CMK (cell line): ENCODE measurements around the gene C17orf100.
"Not testable (repeated sequence)": the region's sequence is repeated elsewhere in the genome, so short reads cannot be mapped to it uniquely, and the experiment has no call there.

ENCODE experiments used
- DNase-seq: peaks from one replicate; pipeline ENCODE4 v3.0.0-alpha.2; 2010; ENCODE audit warnings: low read depth

Gene C17orf100

GRCh38 chr17:6669479-6670212 lies 18.1 kb downstream of the C17orf100 start:
- DNase-seq: no peak

- DNase-seq: no peak
Measured at GRCh38 chr17:6670571-6670970, 19.0 kb downstream of the C17orf100 start.

GRCh38 chr17:6670999-6671398 lies 19.4 kb downstream of the C17orf100 start:
- no peak for DNase-seq

GRCh38 chr17:6671431-6671830 lies 19.9 kb downstream of the C17orf100 start:
- no peak for DNase-seq

DNA sequence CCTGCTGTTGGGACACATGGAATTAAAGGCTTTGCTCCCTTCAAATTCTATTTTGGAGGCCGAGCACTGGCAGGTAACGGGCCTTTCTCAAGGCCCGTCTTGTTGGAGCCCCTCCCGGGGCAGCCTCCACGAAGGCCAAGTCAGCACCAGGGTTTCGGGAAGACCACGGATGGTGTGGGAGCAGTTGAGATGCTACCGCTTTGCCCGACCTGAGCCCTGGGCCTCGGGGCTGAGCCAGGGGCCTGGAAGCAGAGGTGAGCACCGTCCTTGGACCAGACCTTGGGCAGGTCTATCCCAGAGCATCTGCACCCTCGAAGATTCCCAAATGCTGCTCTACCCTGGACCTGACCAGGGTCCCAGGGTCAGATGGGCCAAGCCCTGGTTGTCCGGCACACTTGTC lies 23.0 kb downstream of the C17orf100 start:
- DNase-seq: no peak

DNA sequence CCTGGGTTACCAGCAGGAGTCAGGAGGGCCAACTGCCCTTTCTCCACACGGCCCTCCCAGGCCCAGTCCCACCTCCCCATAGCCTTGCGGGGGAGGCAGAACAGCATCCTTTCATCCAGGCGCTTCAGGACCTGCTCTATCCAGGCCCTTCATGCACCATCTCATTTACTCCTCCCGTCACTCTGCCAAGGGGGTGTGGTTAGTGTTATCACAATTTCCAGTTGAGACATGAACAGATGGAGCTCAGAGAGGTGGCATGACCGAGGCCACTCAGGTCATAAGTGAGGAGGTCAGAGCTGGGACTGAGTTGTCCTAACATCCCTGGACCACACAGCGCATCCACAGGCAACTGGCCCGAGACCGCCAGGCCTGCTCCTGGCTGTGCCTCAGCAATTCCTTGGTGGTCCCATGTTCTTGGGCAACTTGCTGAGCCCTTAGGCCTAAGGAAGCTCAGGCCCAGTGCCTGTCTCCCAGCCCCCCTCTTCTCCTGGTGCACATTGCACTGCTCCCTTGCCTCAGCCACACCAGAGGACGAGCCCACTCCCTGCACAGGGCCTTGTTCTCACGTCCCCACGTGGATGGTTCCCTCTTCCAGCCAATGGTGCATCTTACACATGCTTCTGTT lies 23.8 kb downstream of the C17orf100 start:
- DNase-seq: no peak

DNA sequence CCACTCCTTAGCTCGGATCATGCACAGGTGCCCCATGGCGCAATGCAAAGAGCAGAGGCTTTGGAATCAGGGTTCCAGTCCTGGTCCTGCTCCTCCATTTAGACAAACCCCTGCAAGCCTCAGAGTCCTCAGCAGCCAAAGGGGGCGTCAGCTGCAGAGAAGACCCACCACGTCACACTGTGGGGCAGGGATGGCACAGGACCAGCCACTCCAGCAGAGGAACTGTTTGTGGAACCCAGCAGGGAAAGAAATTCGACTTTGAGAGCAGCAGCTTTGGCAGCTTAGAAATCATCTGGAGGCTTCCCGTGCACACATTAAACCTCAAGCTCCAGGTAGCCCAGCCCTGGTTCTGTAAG lies 25.2 kb downstream of the C17orf100 start:
- no peak for DNase-seq

DNA sequence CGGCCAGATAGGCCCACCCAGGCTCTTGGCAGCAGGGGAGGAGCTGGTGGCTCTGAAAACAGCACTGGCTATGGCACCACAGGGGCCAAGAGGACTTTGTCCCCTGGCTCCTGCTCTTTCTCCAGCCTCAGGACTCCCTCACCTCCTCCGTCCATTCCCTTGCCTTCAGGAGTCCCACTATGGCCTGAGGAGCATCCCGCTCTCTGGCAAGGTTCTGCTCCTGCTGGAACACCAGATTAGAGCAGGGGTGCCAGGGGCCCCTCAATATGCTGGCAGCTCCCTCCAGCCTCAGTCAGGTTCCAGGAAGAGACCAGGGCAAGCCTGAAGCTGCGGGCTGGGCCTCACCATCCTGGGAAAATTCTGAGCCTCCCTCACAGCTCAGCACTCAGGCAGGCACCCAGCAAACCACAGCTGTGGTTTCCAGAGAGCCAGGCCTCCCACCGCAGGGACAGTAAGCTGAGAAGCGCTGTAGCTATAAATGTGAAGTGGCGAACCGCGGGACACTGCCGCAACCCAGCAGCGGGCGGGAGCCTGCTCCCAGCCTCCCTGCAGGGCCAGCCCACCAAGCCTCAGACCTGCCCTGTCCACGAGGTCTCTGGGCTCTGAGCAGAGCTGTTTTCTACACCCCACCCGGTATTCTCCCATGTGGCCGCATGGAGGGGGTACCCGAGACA lies 25.7 kb downstream of the C17orf100 start:
- no peak for DNase-seq

DNA sequence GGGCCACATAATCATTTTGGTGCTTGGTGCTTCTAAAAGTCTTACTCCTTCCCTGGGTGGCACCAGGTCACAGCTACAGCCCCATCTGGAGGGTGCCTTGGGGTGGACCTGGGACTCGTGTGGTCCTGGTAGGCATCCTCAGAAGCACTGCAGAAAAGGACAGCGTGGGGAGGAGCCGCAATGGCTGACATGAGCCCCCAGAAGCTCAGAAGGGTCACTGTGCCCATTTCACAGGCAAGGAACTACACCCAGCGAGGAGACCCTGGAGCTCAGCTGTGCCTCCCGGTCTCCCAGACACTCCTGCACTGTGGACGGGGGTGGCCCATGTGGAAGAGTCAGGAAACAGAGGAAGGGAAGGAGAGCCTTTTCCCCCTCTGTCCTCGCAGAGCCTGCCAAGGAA lies 26.4 kb downstream of the C17orf100 start:
- no peak for DNase-seq

DNA sequence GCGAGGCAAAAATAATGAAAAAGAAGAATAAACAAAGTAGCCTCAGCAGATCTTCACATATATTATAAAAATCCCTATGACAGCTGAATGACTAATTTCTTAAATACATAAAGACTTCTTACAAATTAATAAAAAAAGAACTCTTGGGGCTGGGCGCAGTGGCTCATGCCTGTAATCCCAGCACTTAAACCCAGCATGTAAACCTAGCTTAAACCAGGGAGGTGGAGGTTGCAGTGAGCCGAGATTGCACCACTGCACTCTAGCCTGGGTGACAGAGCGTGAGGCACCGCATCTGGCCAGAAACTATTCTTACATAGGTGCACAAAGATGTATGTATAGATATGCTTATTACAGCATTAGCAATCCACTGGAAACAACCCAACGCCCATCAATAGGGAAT lies 27.7 kb downstream of the C17orf100 start:
- DNase-seq: no peak

GRCh38 chr17:6681176-6681575 lies 29.6 kb downstream of the C17orf100 start:
- no peak for DNase-seq

- DNase-seq: no peak
Measured at GRCh38 chr17:6681671-6682070, 30.1 kb downstream of the C17orf100 start.

DNA sequence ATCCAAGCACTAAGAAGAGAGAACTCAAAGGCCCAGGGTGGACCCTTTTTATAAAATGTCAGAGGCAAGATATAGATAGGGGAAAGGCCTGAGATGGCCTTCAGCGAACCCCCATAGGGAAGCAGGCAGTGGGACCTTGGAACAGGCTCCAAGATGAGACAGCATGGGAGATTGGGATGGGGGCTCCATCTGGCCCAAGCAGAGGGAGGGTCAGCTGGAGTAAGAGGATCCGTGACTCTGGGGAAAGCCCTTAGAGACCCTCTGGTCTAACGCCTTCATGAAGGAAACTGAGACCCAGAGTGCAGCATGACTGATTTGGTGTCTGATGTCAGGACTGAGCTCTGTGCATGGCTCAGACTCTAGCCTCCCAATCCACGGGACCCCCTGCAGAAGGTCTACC lies 30.8 kb downstream of the C17orf100 start:
- no peak for DNase-seq

- DNase-seq: no peak
Measured at GRCh38 chr17:6683081-6683684, 31.6 kb downstream of the C17orf100 start.

DNA sequence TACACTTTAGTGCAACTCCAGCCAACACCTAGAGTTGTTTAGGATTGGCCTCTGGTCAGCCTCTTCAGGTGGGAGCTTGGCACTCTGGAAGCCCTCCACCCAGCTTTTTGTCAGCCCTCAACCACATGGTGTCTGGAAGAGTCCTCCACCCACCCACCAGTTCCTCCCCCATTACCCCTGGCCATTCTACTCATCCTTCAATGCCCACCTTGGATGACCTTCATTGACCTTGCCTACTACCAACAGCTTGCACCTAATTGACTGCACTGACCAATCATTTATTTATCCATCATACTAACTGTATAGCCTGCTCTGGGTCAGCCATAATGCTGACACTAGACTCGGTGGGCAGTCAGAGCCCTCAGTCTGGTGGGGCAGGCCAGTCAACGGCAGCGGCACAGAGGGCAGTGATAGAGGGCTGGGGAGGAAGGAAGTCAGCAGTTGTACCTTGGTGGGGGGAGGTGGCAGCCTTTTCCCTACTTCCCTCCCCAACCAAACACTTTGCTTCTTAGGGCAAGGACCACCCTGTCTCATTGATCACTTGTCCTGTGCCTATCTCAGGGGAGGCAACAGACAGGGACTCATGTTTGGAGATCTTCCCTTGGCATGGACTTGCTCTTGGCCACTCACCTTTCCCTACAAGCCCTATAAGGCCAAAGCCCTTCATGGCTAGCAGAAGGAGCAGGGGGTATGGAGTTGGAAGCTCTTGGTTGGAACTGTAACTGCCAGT lies 32.3 kb downstream of the C17orf100 start:
- no peak for DNase-seq

- no peak for DNase-seq
Measured at GRCh38 chr17:6684460-6684783, 32.9 kb downstream of the C17orf100 start.

DNA sequence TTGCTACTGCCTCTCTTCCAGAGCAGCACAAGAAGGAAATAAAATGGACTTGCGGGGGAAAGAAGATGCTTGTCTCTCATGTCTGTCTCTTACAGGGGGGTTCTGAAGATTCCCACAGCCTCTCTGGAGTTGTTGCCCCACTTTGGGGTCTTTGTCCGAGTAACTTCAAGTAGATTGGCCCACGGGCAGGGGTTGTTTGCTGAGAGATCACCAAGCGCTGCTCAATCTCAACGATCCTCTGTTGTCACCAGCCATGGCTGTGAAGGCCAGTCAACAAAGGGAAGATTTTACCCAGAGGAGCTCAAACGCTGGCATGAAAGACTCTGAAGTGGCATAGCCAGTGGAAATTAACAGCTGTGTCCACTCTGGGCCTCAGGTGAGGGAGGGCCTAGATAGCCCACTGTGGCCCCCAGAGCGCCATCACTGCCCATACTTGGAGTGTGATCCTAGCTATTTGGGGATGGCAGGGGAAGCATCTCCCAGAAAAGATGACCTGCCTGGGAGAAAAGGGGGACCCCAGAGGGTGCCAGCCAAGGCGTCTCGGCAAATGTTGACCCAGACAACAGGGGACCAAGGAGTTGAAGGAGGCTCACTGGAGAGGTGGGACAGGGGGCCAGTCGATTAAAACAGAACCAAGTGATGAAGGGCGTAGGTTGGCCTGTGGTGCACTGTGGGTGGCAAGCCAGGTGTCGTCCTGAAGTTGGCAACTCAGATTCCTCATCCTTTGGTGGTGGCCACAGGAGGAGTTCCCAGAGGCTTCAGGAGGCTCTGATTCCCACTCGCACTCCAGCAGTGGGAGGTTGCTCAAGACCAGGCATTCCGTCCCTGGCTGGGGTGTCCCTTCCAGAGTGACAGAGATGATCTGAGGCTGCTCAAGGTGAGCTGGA lies 33.6 kb downstream of the C17orf100 start:
- DNase-seq: no peak

DNA sequence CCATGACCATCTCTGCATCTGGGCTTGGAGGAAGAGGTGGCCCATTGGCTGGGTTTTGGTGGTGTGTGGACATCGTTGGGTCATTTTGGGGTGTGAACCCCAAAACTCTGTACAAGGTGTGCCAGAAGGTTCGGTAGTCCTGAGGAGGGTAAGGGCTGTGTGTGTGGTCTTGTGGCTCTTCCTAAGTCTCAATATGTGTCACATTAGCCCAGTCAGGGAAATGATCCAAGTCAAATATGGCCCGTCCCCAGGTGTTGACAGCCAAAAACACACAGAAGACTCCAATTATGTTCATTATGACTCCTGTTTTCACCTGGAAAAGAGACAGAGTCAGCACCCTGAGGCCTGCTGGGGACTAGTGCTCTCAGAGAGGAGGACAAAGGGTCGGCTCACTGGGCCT lies 34.5 kb downstream of the C17orf100 start:
- no peak for DNase-seq

DNA sequence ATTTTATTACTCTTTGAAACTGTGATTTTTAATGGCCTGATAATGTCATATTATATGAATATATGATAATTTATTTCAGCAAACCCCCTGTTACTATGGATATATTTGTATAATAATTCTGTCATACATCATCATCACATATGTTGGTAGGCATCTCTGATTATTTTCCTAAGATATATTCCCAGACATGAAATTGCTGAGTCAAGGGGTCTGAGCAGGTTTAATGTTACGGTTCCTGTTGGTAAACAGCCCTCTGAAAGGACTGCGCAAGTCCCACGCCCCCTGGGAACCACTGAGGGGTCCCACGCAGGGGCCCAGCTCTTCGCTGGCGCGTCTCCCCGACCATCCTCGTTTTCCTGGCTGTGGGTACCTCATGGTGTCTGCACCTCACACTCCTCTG lies 37.4 kb downstream of the C17orf100 start:
- no peak for DNase-seq

GRCh38 chr17:6690641-6691040 lies 39.1 kb downstream of the C17orf100 start:
- no peak for DNase-seq

DNA sequence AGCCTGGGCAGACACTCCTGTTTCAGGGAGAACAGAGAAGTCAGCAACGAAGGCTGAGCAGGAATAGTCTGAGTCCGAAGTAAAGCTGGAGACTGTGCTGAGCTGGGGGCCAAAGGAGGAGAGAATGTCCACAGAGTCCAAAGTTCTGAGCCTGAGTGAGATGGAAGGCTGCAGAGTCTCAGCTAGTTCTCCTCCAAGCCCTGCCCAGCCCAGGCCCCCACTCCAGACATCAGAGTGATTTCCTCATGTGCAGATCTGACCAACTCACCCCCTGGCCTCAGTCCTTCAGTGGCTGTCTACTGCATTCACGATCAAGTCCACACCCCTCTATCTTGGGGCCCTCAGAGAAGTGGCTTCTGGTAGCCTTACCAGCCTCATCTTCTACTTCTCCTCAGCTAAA lies 40.0 kb downstream of the C17orf100 start:
- DNase-seq: no peak

DNA sequence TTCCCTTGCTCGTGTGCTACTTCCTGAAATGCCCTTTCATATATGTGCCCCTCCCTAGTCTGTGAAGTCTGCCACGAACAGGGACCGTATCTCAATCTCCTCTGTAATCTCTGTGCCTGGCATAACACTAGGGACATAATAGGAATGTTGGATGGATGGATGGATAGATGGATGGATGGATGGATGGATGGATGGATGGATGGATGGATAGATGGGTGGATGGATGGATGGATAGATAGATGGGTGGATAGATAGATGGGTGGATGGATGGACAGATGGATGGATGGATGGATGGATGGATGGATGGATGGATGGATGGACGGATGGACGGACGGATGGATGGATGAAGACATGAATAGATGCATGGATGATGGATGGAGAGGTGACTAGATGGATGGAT lies 40.4 kb downstream of the C17orf100 start:
- not testable (repeated sequence) for DNase-seq
